HCT116 (cell line): Measurements from ENCODE around the gene MTA3. TPM values are rescaled to one million over a fixed set of nuclear protein-coding genes. Genes with fewer than 3 reads are reported as not detected.

Experiments used
- ATAC-seq: fragments of 200-7000 bp; cut with Tn5 transposase; 2 replicates; pipeline ENCODE4 v1.9.1; 2020; ENCODE audit warnings: mild to moderate bottlenecking, moderate library complexity
- BruUV-seq: library from RNA; stranded (reverse); fragments of 400-500 nt; replicated peaks from 2 replicates; lab custom pipeline; 2021; lab: Mats Ljungman, UMichigan
- CTCF ChIA-PET: fragments of 300-600 bp; sonication (Branson Sonifier 250); formaldehyde crosslinking; loops from one replicate; lab custom pipeline; 2021; ENCODE audit warnings: antibody characterized with exemption; lab: Charles Lee
- POLR2A ChIA-PET: fragments of 300-600, 350-600 bp; sonication (Branson Sonifier 250); formaldehyde crosslinking; loops from one replicate; lab custom pipeline; 2021; ENCODE audit warnings: antibody characterized with exemption; lab: Charles Lee
- RAD21 ChIA-PET, 2 experiments: fragments of 300-600 bp; sonication (Branson Sonifier 250); formaldehyde crosslinking; loops; one replicate each; lab custom pipeline; 2023; ENCODE audit warnings: low total read pairs in 2 of 2; ENCODE audit not compliant: uncharacterized antibody in 2 of 2, unreplicated experiment in 2 of 2, low non-redundant PET in 1 of 2; lab: Charles Lee
- DNase-seq: peaks from one replicate; pipeline ENCODE4 v3.0.0-alpha.2; 2010; ENCODE audit warnings: low read depth, low spot score
- H2AFZ ChIP-seq: fragments of 200-600 bp; shearing (Covaris generic), sonication (generic); 2 replicates; pipeline ENCODE4 v1.6.1; 2017; ENCODE audit warnings: low read depth, mixed run types, mixed read lengths, antibody characterized with exemption, low read length; ENCODE audit not compliant: poor library complexity, severe bottlenecking
- H3K27ac ChIP-seq: 2 replicates; pipeline ENCODE4 v1.5.1; 2012; ENCODE audit warnings: low read depth, low read length
- H3K27me3 ChIP-seq: fragments of 200-600 bp; sonication (generic); 2 replicates; pipeline ENCODE4 v1.6.1; 2016; ENCODE audit warnings: mixed run types, low read length, mixed read lengths; ENCODE audit not compliant: insufficient read depth
- H3K36me3 ChIP-seq, 2 experiments: fragments of 200-500 bp in 1 of 2; fragments of 200-600 bp in 1 of 2; sonication (Bioruptor generic) in 1 of 2; sonication (generic) in 1 of 2; 2 replicates each; pipeline versions ENCODE4 v1.5.1 to v1.6.1; 2014 to 2016; ENCODE audit warnings: low read length in 2 of 2, inconsistent platforms in 1 of 2, mixed read lengths in 1 of 2, mixed run types in 1 of 2; ENCODE audit not compliant: insufficient read depth in 2 of 2, control insufficient read depth in 1 of 2
- H3K4me1 ChIP-seq, 2 experiments: fragments of 200-600 bp in 1 of 2; sonication (generic) in 1 of 2; 2 replicates each; pipeline versions ENCODE4 v1.5.1 to v1.6.1; 2012 to 2017; ENCODE audit warnings: low read length in 2 of 2, inconsistent platforms in 1 of 2, mild to moderate bottlenecking in 1 of 2, mixed read lengths in 1 of 2, mixed run types in 1 of 2, moderate library complexity in 1 of 2; ENCODE audit not compliant: insufficient read depth in 2 of 2, control insufficient read depth in 1 of 2
- H3K4me2 ChIP-seq: fragments of 200-600 bp; sonication (generic); 2 replicates; pipeline ENCODE4 v1.6.1; 2017; ENCODE audit warnings: mixed run types, low read length, mixed read lengths
- H3K4me3 ChIP-seq, 2 experiments: fragments of 200-600 bp in 1 of 2; sonication (generic) in 1 of 2; replicated peaks in 1 of 2; 2 replicates each; pipeline ENCODE4 v1.5.1; 2011 to 2016; ENCODE audit warnings: low read length in 2 of 2, control low read depth in 1 of 2, low read depth in 1 of 2, mild to moderate bottlenecking in 1 of 2, mixed read lengths in 1 of 2, mixed run types in 1 of 2
- H3K79me2 ChIP-seq: fragments of 200-600 bp; sonication (generic); 2 replicates; pipeline ENCODE4 v1.6.1; 2017; ENCODE audit warnings: mild to moderate bottlenecking, mixed run types, low read length, moderate library complexity, mixed read lengths; ENCODE audit not compliant: insufficient read depth
- H3K9ac ChIP-seq: fragments of 200-600 bp; sonication (generic); 2 replicates; pipeline ENCODE4 v1.6.1; 2016; ENCODE audit warnings: low read length, mixed read lengths
- H3K9me2 ChIP-seq: fragments of 200-600 bp; sonication (generic), shearing (Covaris generic); 2 replicates; pipeline ENCODE4 v1.6.1; 2017; ENCODE audit warnings: mixed run types, mild to moderate bottlenecking, moderate library complexity; ENCODE audit not compliant: insufficient read depth
- H3K9me3 ChIP-seq, 2 experiments: fragments of 200-500 bp in 1 of 2; fragments of 200-600 bp in 1 of 2; sonication (Bioruptor generic) in 1 of 2; sonication (generic) in 1 of 2; 2 replicates each; pipeline ENCODE4 v1.6.1; 2014 to 2017; ENCODE audit warnings: low read length in 2 of 2, mixed read lengths in 2 of 2, inconsistent platforms in 1 of 2, low read depth in 1 of 2, mild to moderate bottlenecking in 1 of 2, mixed run types in 1 of 2, moderate library complexity in 1 of 2; ENCODE audit not compliant: control insufficient read depth in 1 of 2, insufficient read depth in 1 of 2
- H4K20me1 ChIP-seq: fragments of 200-600 bp; sonication (generic), shearing (Covaris generic); 2 replicates; pipeline ENCODE4 v1.6.1; 2017; ENCODE audit warnings: mixed run types, mild to moderate bottlenecking, moderate library complexity; ENCODE audit not compliant: insufficient read depth
- CBX3 ChIP-seq: IDR thresholded peaks from 2 replicates; pipeline ENCODE4 v1.6.1; 2012; ENCODE audit warnings: low read depth
- CEBPB ChIP-seq: IDR thresholded peaks from 2 replicates; pipeline ENCODE4 v1.6.1; 2012; ENCODE audit warnings: low read depth
- EGR1 ChIP-seq: IDR thresholded peaks from 2 replicates; pipeline ENCODE4 v1.6.1; 2012; ENCODE audit warnings: low read depth
- ELF1 ChIP-seq: IDR thresholded peaks from 2 replicates; pipeline ENCODE4 v1.6.1; 2012; ENCODE audit warnings: low read depth, borderline replicate concordance
- EZH2 ChIP-seq: fragments of 200-600 bp; sonication (generic); IDR thresholded peaks from 2 replicates; pipeline ENCODE4 v1.6.1; 2017; ENCODE audit warnings: antibody characterized with exemption, mixed run types
- EZH2phosphoT487 ChIP-seq: fragments of 200-600 bp; IDR thresholded peaks from 2 replicates; pipeline ENCODE4 v1.6.1; 2018; ENCODE audit warnings: antibody characterized with exemption, borderline replicate concordance
- FOSL1 ChIP-seq: IDR thresholded peaks from 2 replicates; pipeline ENCODE4 v1.6.1; 2012; ENCODE audit warnings: low read depth
- JUND ChIP-seq: IDR thresholded peaks from 2 replicates; pipeline ENCODE4 v1.6.1; 2012
- POLR2A ChIP-seq: IDR thresholded peaks from 2 replicates; pipeline ENCODE4 v1.7.0; 2011; ENCODE audit warnings: borderline replicate concordance; ENCODE audit not compliant: insufficient read depth, insufficient read length; ENCODE audit errors: extremely low read depth
- POLR2AphosphoS5 ChIP-seq: IDR thresholded peaks from 2 replicates; pipeline ENCODE4 v1.6.1; 2011; ENCODE audit warnings: mild to moderate bottlenecking, low read depth, low read length, moderate library complexity
- REST ChIP-seq: IDR thresholded peaks from 2 replicates; pipeline ENCODE4 v1.6.1; 2012; ENCODE audit warnings: low read depth
- SIN3A ChIP-seq: IDR thresholded peaks from 2 replicates; pipeline ENCODE4 v1.6.1; 2012; ENCODE audit warnings: low read depth
- SRF ChIP-seq: IDR thresholded peaks from 2 replicates; pipeline ENCODE4 v1.6.1; 2012; ENCODE audit warnings: low read depth
- YY1 ChIP-seq: IDR thresholded peaks from 2 replicates; pipeline ENCODE4 v1.6.1; 2011; ENCODE audit warnings: low read length, low read depth, moderate library complexity, mild to moderate bottlenecking; ENCODE audit not compliant: insufficient replicate concordance; ENCODE audit errors: extremely low read depth
- ZFX ChIP-seq: fragments of 450-650 bp; IDR thresholded peaks from 2 replicates; pipeline ENCODE4 v1.6.1; 2017
- ZNF274 ChIP-seq: fragments of 200-500 bp; sonication (Bioruptor generic); IDR thresholded peaks from 2 replicates; pipeline ENCODE4 v1.6.1; 2014; ENCODE audit warnings: mild to moderate bottlenecking, low read depth, low read length, inconsistent platforms
- intact Hi-C: fragments of 100-400 bp; cut with micrococcal nuclease; formaldehyde crosslinking; loops from 2 replicates; pipeline ENCODE4 v1.10.0; 2022
- total RNA-seq: library from RNA; stranded (reverse); gene quantifications from one replicate; pipeline ENCODE4 v1.2.1, GENCODE V29; 2021; ENCODE audit not compliant: unreplicated experiment
- TF ChIP-seq, protein P1 (sequence below), 3 experiments: fragments of 200-600 bp in 1 of 3; sonication (generic) in 1 of 3; IDR thresholded peaks in 2 of 3; conservative IDR thresholded peaks in 1 of 3; 2 replicates each; pipeline ENCODE4 v1.5.1; 2012 to 2017; ENCODE audit warnings: low read depth in 2 of 3, low read length in 2 of 3, antibody characterized with exemption in 1 of 3, borderline replicate concordance in 1 of 3, control low read depth in 1 of 3, mild to moderate bottlenecking in 1 of 3, mixed read lengths in 1 of 3, mixed run types in 1 of 3, moderate library complexity in 1 of 3; ENCODE audit not compliant: insufficient read depth in 1 of 3
- TF ChIP-seq, protein P2 (sequence below): IDR thresholded peaks from 2 replicates; pipeline ENCODE4 v1.6.1; 2012
- TF ChIP-seq, protein P3 (sequence below): IDR thresholded peaks from 2 replicates; pipeline ENCODE4 v1.6.1; 2011; ENCODE audit warnings: mild to moderate bottlenecking, low read length, moderate library complexity; ENCODE audit not compliant: insufficient replicate concordance; ENCODE audit errors: extremely low read depth
- TF ChIP-seq, protein P4 (sequence below): IDR thresholded peaks from 2 replicates; pipeline ENCODE4 v1.6.1; 2012

MTA3 gene
- total RNA-seq, 1 experiment from 2014 or later: 46.3 TPM

- DNase-seq (no peak), ATAC-seq (no peak)
- H3K79me2 ChIP-seq: no peaks in the 10 kb centered on the region
- no peaks in the 10 kb centered on the region for H3K4me1 ChIP-seq
- RAD21 ChIA-PET: no interaction called here
- POLR2A ChIA-PET: no interaction called here
- no peak overlapping the region for H3K4me2 ChIP-seq
- no peak overlapping the region for H3K4me3 ChIP-seq
- H3K9ac ChIP-seq: no peak overlapping the region
- no peak overlapping the region for H3K27ac ChIP-seq
- no TSS peak for BruUV-seq
- no peaks in the 10 kb centered on the region for H3K36me3 ChIP-seq
- no peaks in the 10 kb centered on the region for H4K20me1 ChIP-seq
- TF ChIP-seq ZFX (no peak), CBX3 (no peak), ELF1 (no peak), POLR2A (no peak), EGR1 (no peak), SRF (no peak), EZH2phosphoT487 (no peak), SIN3A (no peak), POLR2AphosphoS5 (no peak), FOSL1 (no peak), ZNF274 (no peak), REST (no peak), CEBPB (no peak), YY1 (no peak), EZH2 (no peak), JUND (no peak)
- TF ChIP-seq, protein P1, sequence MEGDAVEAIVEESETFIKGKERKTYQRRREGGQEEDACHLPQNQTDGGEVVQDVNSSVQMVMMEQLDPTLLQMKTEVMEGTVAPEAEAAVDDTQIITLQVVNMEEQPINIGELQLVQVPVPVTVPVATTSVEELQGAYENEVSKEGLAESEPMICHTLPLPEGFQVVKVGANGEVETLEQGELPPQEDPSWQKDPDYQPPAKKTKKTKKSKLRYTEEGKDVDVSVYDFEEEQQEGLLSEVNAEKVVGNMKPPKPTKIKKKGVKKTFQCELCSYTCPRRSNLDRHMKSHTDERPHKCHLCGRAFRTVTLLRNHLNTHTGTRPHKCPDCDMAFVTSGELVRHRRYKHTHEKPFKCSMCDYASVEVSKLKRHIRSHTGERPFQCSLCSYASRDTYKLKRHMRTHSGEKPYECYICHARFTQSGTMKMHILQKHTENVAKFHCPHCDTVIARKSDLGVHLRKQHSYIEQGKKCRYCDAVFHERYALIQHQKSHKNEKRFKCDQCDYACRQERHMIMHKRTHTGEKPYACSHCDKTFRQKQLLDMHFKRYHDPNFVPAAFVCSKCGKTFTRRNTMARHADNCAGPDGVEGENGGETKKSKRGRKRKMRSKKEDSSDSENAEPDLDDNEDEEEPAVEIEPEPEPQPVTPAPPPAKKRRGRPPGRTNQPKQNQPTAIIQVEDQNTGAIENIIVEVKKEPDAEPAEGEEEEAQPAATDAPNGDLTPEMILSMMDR (IDR thresholded peaks at IDR 0.05 in 2 of 3, conservative IDR thresholded peaks at IDR 0.05 in 1 of 3; ENCODE audit: borderline replicate concordance in 1 of 3, insufficient read depth in 1 of 3, low read depth in 2 of 3, low read length in 2 of 3): no peak
- TF ChIP-seq, protein P2, sequence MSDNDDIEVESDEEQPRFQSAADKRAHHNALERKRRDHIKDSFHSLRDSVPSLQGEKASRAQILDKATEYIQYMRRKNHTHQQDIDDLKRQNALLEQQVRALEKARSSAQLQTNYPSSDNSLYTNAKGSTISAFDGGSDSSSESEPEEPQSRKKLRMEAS: no peak
- TF ChIP-seq, protein P3, sequence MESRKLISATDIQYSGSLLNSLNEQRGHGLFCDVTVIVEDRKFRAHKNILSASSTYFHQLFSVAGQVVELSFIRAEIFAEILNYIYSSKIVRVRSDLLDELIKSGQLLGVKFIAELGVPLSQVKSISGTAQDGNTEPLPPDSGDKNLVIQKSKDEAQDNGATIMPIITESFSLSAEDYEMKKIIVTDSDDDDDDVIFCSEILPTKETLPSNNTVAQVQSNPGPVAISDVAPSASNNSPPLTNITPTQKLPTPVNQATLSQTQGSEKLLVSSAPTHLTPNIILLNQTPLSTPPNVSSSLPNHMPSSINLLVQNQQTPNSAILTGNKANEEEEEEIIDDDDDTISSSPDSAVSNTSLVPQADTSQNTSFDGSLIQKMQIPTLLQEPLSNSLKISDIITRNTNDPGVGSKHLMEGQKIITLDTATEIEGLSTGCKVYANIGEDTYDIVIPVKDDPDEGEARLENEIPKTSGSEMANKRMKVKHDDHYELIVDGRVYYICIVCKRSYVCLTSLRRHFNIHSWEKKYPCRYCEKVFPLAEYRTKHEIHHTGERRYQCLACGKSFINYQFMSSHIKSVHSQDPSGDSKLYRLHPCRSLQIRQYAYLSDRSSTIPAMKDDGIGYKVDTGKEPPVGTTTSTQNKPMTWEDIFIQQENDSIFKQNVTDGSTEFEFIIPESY: no peak
- TF ChIP-seq, protein P4, sequence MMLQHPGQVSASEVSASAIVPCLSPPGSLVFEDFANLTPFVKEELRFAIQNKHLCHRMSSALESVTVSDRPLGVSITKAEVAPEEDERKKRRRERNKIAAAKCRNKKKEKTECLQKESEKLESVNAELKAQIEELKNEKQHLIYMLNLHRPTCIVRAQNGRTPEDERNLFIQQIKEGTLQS: no peak
- intact Hi-C loops: no loop called here
- H2AFZ ChIP-seq: no peak overlapping the region
- no peaks in the 10 kb centered on the region for H3K9me3 ChIP-seq
- no peaks in the 10 kb centered on the region for H3K27me3 ChIP-seq
- H3K9me2 ChIP-seq: no peaks in the 10 kb centered on the region
- CTCF ChIA-PET: no interaction called here
Measured at GRCh38 chr2:42783511-42783910, 215.1 kb downstream of the MTA3 start.
